HepG2 (cell line): ENCODE data around the gene GNG7. TPM values are rescaled to one million over a fixed set of nuclear protein-coding genes. Genes with fewer than 3 reads are reported as not detected.

Experiments
- ATAC-seq: fragments of 200-7000 bp; cut with Tn5 transposase; 3 replicates; pipeline ENCODE4 v1.9.1; 2020; ENCODE audit warnings: mild to moderate bottlenecking, moderate library complexity
- BruUV-seq: library from RNA; stranded (reverse); fragments of 400-500 nt; replicated peaks from 2 replicates; lab custom pipeline; 2021; lab: Mats Ljungman, UMichigan
- CTCF ChIA-PET: fragments of 300-600 bp; formaldehyde crosslinking; extraction: SDS; loops from one replicate; lab custom pipeline; 2021; ENCODE audit warnings: low total read pairs, inconsistent platforms, low intra/inter-chr PET ratio; lab: Yijun Ruan, JAX
- POLR2A ChIA-PET: fragments of 350-600 bp; sonication (Branson Sonifier 250); formaldehyde crosslinking; loops from one replicate; lab custom pipeline; 2020; ENCODE audit warnings: antibody characterized with exemption, inconsistent platforms; lab: Yijun Ruan, JAX
- DNase-seq: peaks from one replicate; pipeline ENCODE4 v3.0.0-alpha.2; 2015; ENCODE audit warnings: low spot score
- FAIRE-seq: peaks from 3 replicates; lab custom pipeline; 2011; peaks lifted over from hg19 to GRCh38; lab: Jason Lieb, UNC
- H2AFZ ChIP-seq: one replicate; pipeline ENCODE4 v1.6.1; 2011; ENCODE audit warnings: low read length, inconsistent platforms
- H3K27ac ChIP-seq: fragments of 300-600 bp; 3 replicates; pipeline ENCODE4 v1.8.0; 2011; ENCODE audit warnings: mixed run types, mild to moderate bottlenecking, mixed read lengths, low read length, inconsistent platforms; ENCODE audit not compliant: insufficient read depth; ENCODE audit errors: extremely low read length
- H3K27me3 ChIP-seq, 2 experiments: fragments of 200-600 bp in 1 of 2; 2 replicates in 1 of 2; 3 replicates in 1 of 2; pipeline versions ENCODE4 v1.6.0 to v1.8.0; 2011; ENCODE audit warnings: low read length in 2 of 2, mild to moderate bottlenecking in 2 of 2, moderate library complexity in 2 of 2, inconsistent platforms in 1 of 2; ENCODE audit not compliant: insufficient read depth in 2 of 2, control insufficient read depth in 1 of 2
- H3K36me3 ChIP-seq, 2 experiments: fragments of 200-600 bp in 1 of 2; replicated peaks in 1 of 2; 2 replicates in 1 of 2; 3 replicates in 1 of 2; pipeline versions ENCODE4 v1.5.1 to v1.8.0; 2011; ENCODE audit warnings: low read length in 2 of 2, inconsistent platforms in 1 of 2; ENCODE audit not compliant: insufficient read depth in 2 of 2, control insufficient read depth in 1 of 2
- H3K4me1 ChIP-seq: 2 replicates; pipeline ENCODE4 v1.5.1; 2012; ENCODE audit warnings: low read length, inconsistent platforms; ENCODE audit not compliant: insufficient read depth
- H3K4me2 ChIP-seq: 2 replicates; pipeline ENCODE4 v1.6.0; 2011; ENCODE audit warnings: low read depth, low read length, inconsistent platforms
- H3K4me3 ChIP-seq, 3 experiments: fragments of 200-600 bp in 1 of 3; sonication (generic), shearing (Covaris generic) in 1 of 3; replicated peaks in 1 of 3; 2 replicates each; pipeline ENCODE4 v1.5.1; 2011 to 2016; ENCODE audit warnings: low read length in 3 of 3, inconsistent platforms in 2 of 3, low read depth in 2 of 3, mild to moderate bottlenecking in 2 of 3, control low read depth in 1 of 3, mixed read lengths in 1 of 3; ENCODE audit not compliant: insufficient read depth in 1 of 3
- H3K79me2 ChIP-seq: one replicate; pipeline ENCODE4 v1.6.1; 2011; ENCODE audit warnings: low read length, inconsistent platforms; ENCODE audit not compliant: insufficient read depth
- H3K9ac ChIP-seq: 2 replicates; pipeline ENCODE4 v1.6.0; 2011; ENCODE audit warnings: mild to moderate bottlenecking, low read depth, low read length, inconsistent platforms; ENCODE audit not compliant: insufficient read depth
- H3K9me3 ChIP-seq: 2 replicates; pipeline ENCODE4 v1.5.1; 2012; ENCODE audit warnings: mild to moderate bottlenecking, low read length
- H4K20me1 ChIP-seq: 2 replicates; pipeline ENCODE4 v1.6.0; 2011; ENCODE audit warnings: inconsistent platforms, mild to moderate bottlenecking, low read length, moderate library complexity; ENCODE audit not compliant: insufficient read depth
- ARID3A ChIP-seq: IDR thresholded peaks from 2 replicates; pipeline ENCODE4 v1.6.1; 2012; ENCODE audit warnings: low read depth, low read length, improper control_type of control experiment
- MED8 ChIP-seq: sonication (generic); formaldehyde crosslinking; IDR thresholded peaks from 2 replicates; pipeline ENCODE4 v1.8.1; 2023; ENCODE audit warnings: mild to moderate bottlenecking, missing genetic modification reagents; ENCODE audit not compliant: insufficient replicate concordance
- ZBTB20 ChIP-seq: sonication (generic); formaldehyde crosslinking; IDR thresholded peaks from 2 replicates; pipeline ENCODE4 v1.8.1; 2023; ENCODE audit warnings: missing genetic modification reagents, low read depth, mild to moderate bottlenecking, borderline replicate concordance
- ZMYM3 ChIP-seq: sonication (generic); formaldehyde crosslinking; IDR thresholded peaks from 2 replicates; pipeline ENCODE4 v1.5.1; 2020; ENCODE audit warnings: mild to moderate bottlenecking, missing genetic modification reagents
- ZNF143 ChIP-seq: sonication (generic); formaldehyde crosslinking; IDR thresholded peaks from 2 replicates; pipeline ENCODE4 v1.4.0; 2020; ENCODE audit warnings: missing genetic modification reagents
- ZNF460 ChIP-seq: sonication (generic); formaldehyde crosslinking; IDR thresholded peaks from 2 replicates; pipeline ENCODE4 v1.5.1; 2020; ENCODE audit warnings: missing genetic modification reagents, mild to moderate bottlenecking, borderline replicate concordance
- ZNF770 ChIP-seq: sonication (generic); formaldehyde crosslinking; IDR thresholded peaks from 2 replicates; pipeline ENCODE4 v1.5.0; 2020; ENCODE audit warnings: mild to moderate bottlenecking, missing genetic modification reagents
- WGBS: methylation state at CpG from one replicate; pipeline ENCODE4 v1.1.6; 2017; ENCODE audit warnings: low lambda C conversion rate; 5-methylcytosine and 5-hydroxymethylcytosine counted together
- in situ Hi-C: cut with HindIII; loops from 2 replicates; pipeline ENCODE4 v1.10.0; 2017; ENCODE audit warnings: low pct_unique_long_range_greater_than_20kb; ENCODE audit not compliant: extremely low pct_ligation_motif_present
- intact Hi-C: fragments of 100-400 bp; cut with micrococcal nuclease; formaldehyde crosslinking; loops from one replicate; pipeline ENCODE4 v1.10.0; 2022; ENCODE audit not compliant: unreplicated experiment
- polyA plus RNA-seq, 8 experiments: library from polyadenylated mRNA; depleted of rRNA in 3 of 8; stranded (reverse) in 7 of 8; unstranded in 1 of 8; fragments of >200 nt; fragmentation: Illumina TruSeq in 4 of 8; extraction: Trizol in 4 of 8; gene quantifications; 2 replicates each; pipeline versions ENCODE4 v1.2.1 to v1.2.3, GENCODE V29; 2011 to 2016; ENCODE audit warnings: low read depth in 4 of 8, missing spikeins in 1 of 8, mixed read lengths in 1 of 8; ENCODE audit not compliant: insufficient read depth in 1 of 8
- total RNA-seq, 5 experiments: library from RNA; depleted of rRNA; stranded (reverse); fragments of >200 nt; fragmentation: Illumina TruSeq; extraction: Trizol; gene quantifications; 2 replicates each; pipeline ENCODE4 v1.2.3, GENCODE V29; 2016; ENCODE audit warnings: low read depth in 1 of 5

Gene GNG7
- total and polyA plus RNA-seq, 2 of the 13 experiments (the other 11 are each of a cell fraction or from before 2014, with no cell fraction given), result 1.4 to 3.3 TPM

- H3K4me2 ChIP-seq, result no peak overlapping the region
- DNase-seq (no peak), ATAC-seq (no peak)
- H3K36me3 ChIP-seq, result no peaks in the 10 kb centered on the region; a peak in 1 of 5 replicates
- H3K9ac ChIP-seq, result no peak overlapping the region
- H2AFZ ChIP-seq, result no peak overlapping the region
- no TSS peak for BruUV-seq
- POLR2A ChIA-PET, result no interaction called here
- peaks cover 12% of the 10 kb centered on the region; the same call in 1 of the 2 replicates for H4K20me1 ChIP-seq
- TF ChIP-seq ZMYM3 (peak; percentile 35; the same call in 1 of the 2 replicates), ZNF460 (CRISPR knock-in tag) (no peak), ZNF770 (CRISPR knock-in tag) (peak; percentile 86), MED8 (CRISPR knock-in tag) (no peak)
- TF ChIP-seq, all 625 proteins: peak for 2
- peaks cover 19% of the 10 kb centered on the region for H3K4me1 ChIP-seq
- CTCF ChIA-PET, result no interaction called here
- intact Hi-C loops (no loop called here), in situ Hi-C loops (no loop called here)
- H3K27me3 ChIP-seq, result peaks cover 0 to 11% of the 10 kb centered on the region in 2 experiments; a peak in 3 of 5 replicates
- WGBS, result 47% methylated on average over 12 of the region's 12 CpGs
- H3K4me3 ChIP-seq, result no peak overlapping the region
- no peak for FAIRE-seq
- H3K27ac ChIP-seq, result no peak overlapping the region
- no peaks in the 10 kb centered on the region for H3K79me2 ChIP-seq
- H3K9me3 ChIP-seq, result no peaks in the 10 kb centered on the region
These were observed 220.0 kb downstream of the GNG7 start for GRCh38 chr19:2482354-2483038.

GRCh38 chr19:2481466-2481865 lies 221.0 kb downstream of the GNG7 start:
- no peak overlapping the region for H3K9ac ChIP-seq
- H3K9me3 ChIP-seq, result no peaks in the 10 kb centered on the region
- H3K4me1 ChIP-seq, result peaks cover 23% of the 10 kb centered on the region
- FAIRE-seq (no peak), ATAC-seq (no peak), DNase-seq (no peak)
- POLR2A ChIA-PET, result interaction anchor here (1.2 kb wide), 1 partner anchor 18 kb away, joined by 3 read pairs; no protein-coding TSS in a partner anchor
- no peaks in the 10 kb centered on the region; a peak in 1 of 5 replicates for H3K36me3 ChIP-seq
- CTCF ChIA-PET, result no interaction called here
- peaks cover 9% of the 10 kb centered on the region for H3K79me2 ChIP-seq
- no peak overlapping the region for H3K4me3 ChIP-seq
- intact Hi-C loops, result no loop called here
- peaks cover 0 to 11% of the 10 kb centered on the region in 2 experiments; a peak in 2 of 5 replicates for H3K27me3 ChIP-seq
- no peak overlapping the region for H2AFZ ChIP-seq
- no TSS peak for BruUV-seq
- peaks cover 23% of the 10 kb centered on the region; the same call in 1 of the 2 replicates for H4K20me1 ChIP-seq
- H3K4me2 ChIP-seq, result no peak overlapping the region
- in situ Hi-C loops, result no loop called here
- 56% methylated on average over 4 of the region's 16 CpGs for WGBS
- H3K27ac ChIP-seq, result no peak overlapping the region
- TF ChIP-seq ZBTB20 (CRISPR knock-in tag) (no peak), ZNF143 (CRISPR knock-in tag) (no peak), ARID3A (no peak)
